K562 (cell line): ENCODE data around the gene RXFP1. TPM values are rescaled to one million over a fixed set of nuclear protein-coding genes. Genes with fewer than 3 reads are reported as not detected.

ENCODE experiments used
- CHD2 ChIP-seq: IDR thresholded peaks from 2 replicates; pipeline ENCODE4 v1.6.1; 2011; ENCODE audit warnings: low read depth, low read length
- E2F5 ChIP-seq: sonication (generic); formaldehyde crosslinking; IDR thresholded peaks from 2 replicates; pipeline ENCODE4 v1.8.0; 2022; ENCODE audit warnings: mild to moderate bottlenecking, missing genetic modification reagents
- FOXM1 ChIP-seq, 2 experiments: fragments of 450-650 bp in 1 of 2; sonication (generic) in 1 of 2; formaldehyde crosslinking in 1 of 2; IDR thresholded peaks; 2 replicates each; pipeline versions ENCODE4 v1.6.1 to v1.9.0; 2017 to 2022; ENCODE audit warnings: low read depth in 2 of 2, mild to moderate bottlenecking in 2 of 2, missing genetic modification reagents in 1 of 2, moderate library complexity in 1 of 2
- HOXB6 ChIP-seq: fragments of 250-450 bp; sonication (Bioruptor Pico); IDR thresholded peaks from 2 replicates; pipeline ENCODE4 v1.5.1; 2022; ENCODE audit warnings: mild to moderate bottlenecking, borderline replicate concordance
- MTF1 ChIP-seq: fragments of 250-450 bp; sonication (Bioruptor Pico); IDR thresholded peaks from 2 replicates; pipeline ENCODE4 v1.9.0; 2021; ENCODE audit warnings: moderate library complexity, mild to moderate bottlenecking, inconsistent platforms, borderline replicate concordance
- NR2C1 ChIP-seq, 2 experiments: fragments of 450-650 bp; IDR thresholded peaks; 2 replicates each; pipeline ENCODE4 v1.6.1; 2017; ENCODE audit warnings: mild to moderate bottlenecking in 2 of 2, antibody characterized with exemption in 1 of 2, inconsistent platforms in 1 of 2, missing compliant biosample characterization in 1 of 2, missing genetic modification characterization in 1 of 2
- PBX2 ChIP-seq, 2 experiments: IDR thresholded peaks in 1 of 2; conservative IDR thresholded peaks in 1 of 2; 2 replicates each; pipeline ENCODE4 v1.6.1; 2016; ENCODE audit warnings: low read depth in 2 of 2, mild to moderate bottlenecking in 1 of 2, missing compliant biosample characterization in 1 of 2, missing genetic modification characterization in 1 of 2, moderate library complexity in 1 of 2
- PCBP2 ChIP-seq: fragments of 200-400 bp; formaldehyde crosslinking; IDR thresholded peaks from 2 replicates; pipeline ENCODE4 v1.6.1; 2018; ENCODE audit warnings: low read length, low read depth, mild to moderate bottlenecking, moderate library complexity; ENCODE audit not compliant: poor library complexity, severe bottlenecking
- RBFOX2 ChIP-seq: fragments of 200-400 bp; formaldehyde crosslinking; IDR thresholded peaks from 2 replicates; pipeline ENCODE4 v1.6.1; 2017; ENCODE audit warnings: low read depth, mild to moderate bottlenecking, low read length, moderate library complexity
- ZBTB33 ChIP-seq: sonication (generic); formaldehyde crosslinking; IDR thresholded peaks from 2 replicates; pipeline ENCODE4 v1.8.1; 2023; ENCODE audit warnings: mild to moderate bottlenecking, missing genetic modification reagents
- ZBTB8A ChIP-seq: fragments of 450-650 bp; IDR thresholded peaks from 2 replicates; pipeline ENCODE4 v1.6.1; 2018; ENCODE audit warnings: mild to moderate bottlenecking, moderate library complexity; ENCODE audit not compliant: partially characterized antibody
- ZKSCAN1 ChIP-seq: fragments of 150-350 bp; IDR thresholded peaks from 2 replicates; pipeline ENCODE4 v1.6.1; 2016; ENCODE audit warnings: low read depth, low read length
- ZNF239 ChIP-seq: fragments of 250-450 bp; sonication (Bioruptor Pico); IDR thresholded peaks from 2 replicates; pipeline ENCODE4 v1.4.0; 2020; ENCODE audit warnings: mild to moderate bottlenecking
- ZNF592 ChIP-seq: fragments of 450-650 bp; IDR thresholded peaks from 2 replicates; pipeline ENCODE4 v1.6.1; 2017; ENCODE audit warnings: antibody characterized with exemption, mild to moderate bottlenecking
- ZNF778 ChIP-seq: fragments of 450-650 bp; formaldehyde crosslinking; IDR thresholded peaks from 2 replicates; pipeline ENCODE4 v1.4.0; 2020; ENCODE audit warnings: mild to moderate bottlenecking, moderate library complexity
- polyA plus RNA-seq, 8 experiments: library from polyadenylated mRNA; depleted of rRNA in 4 of 8; stranded (reverse) in 5 of 8; unstranded in 3 of 8; fragments of >200 nt; fragmentation: Nextera tagmentation in 2 of 8; fragmentation: Illumina TruSeq in 1 of 8; extraction: Ambion mirVana in 2 of 8; extraction: Trizol in 1 of 8; gene quantifications; 2 replicates each; pipeline versions ENCODE4 v1.2.1 to v1.2.3, GENCODE V29; 2011 to 2014; ENCODE audit warnings: inconsistent platforms in 1 of 8, missing spikeins in 1 of 8
- total RNA-seq, 7 experiments: library from RNA; depleted of rRNA in 6 of 7; stranded (reverse); fragments of >200 nt in 6 of 7; fragmentation: Illumina TruSeq in 2 of 7; extraction: Trizol in 2 of 7; gene quantifications; 2 replicates each; pipeline versions ENCODE4 v1.2.1 to v1.2.3, GENCODE V29; 2011 to 2021; ENCODE audit warnings: low replicate concordance in 1 of 7

Gene RXFP1
- total and polyA plus RNA-seq, 9 of the 15 experiments (the other 6 are each of a cell fraction or from before 2014, with no cell fraction given) = 0.03 to 0.06 (median 0.04) TPM; not detected in 6

GRCh38 chr4:158671915-158672806, 150.5 kb downstream of the RXFP1 start, which contains the start of gene ETFDH (continued):
- TF ChIP-seq HOXB6 (CRISPR knock-in tag) = no peak
- TF ChIP-seq NR2C1 (IDR thresholded peaks at IDR 0.05) = peak; percentile 90
- peak; percentile 92 for TF ChIP-seq NR2C1 (tag; IDR thresholded peaks at IDR 0.05)
- no peak for TF ChIP-seq ZNF778 (CRISPR knock-in tag)
- TF ChIP-seq ZNF239 (CRISPR knock-in tag) = no peak
- TF ChIP-seq CHD2 = peak; percentile 89
- no peak for TF ChIP-seq ZNF592
- peak; percentile 67; the same call in 1 of the 2 replicates for TF ChIP-seq ZKSCAN1
- peak; percentile 92 for TF ChIP-seq RBFOX2
- no peak for TF ChIP-seq PCBP2
- TF ChIP-seq ZBTB8A = no peak
- TF ChIP-seq FOXM1 (IDR thresholded peaks at IDR 0.05; ENCODE audit: low read depth) = peak; percentile 22; the same call in 1 of the 2 replicates
- no peak for TF ChIP-seq FOXM1 (CRISPR knock-in tag; IDR thresholded peaks at IDR 0.05; ENCODE audit: low read depth)
- TF ChIP-seq ZBTB33 (CRISPR knock-in tag) = no peak
- no peak for TF ChIP-seq PBX2 (CRISPR knock-in tag; IDR thresholded peaks at IDR 0.05; ENCODE audit: low read depth)
- TF ChIP-seq PBX2 (tag; conservative IDR thresholded peaks at IDR 0.05; ENCODE audit: low read depth) = peak; percentile 12; the same call in 1 of the 2 replicates
- TF ChIP-seq MTF1 (CRISPR knock-in tag) = no peak
- no peak; the same call in 1 of the 2 replicates for TF ChIP-seq E2F5 (CRISPR knock-in tag)
